ENCODE results near the gene ASXL1.

The ASXL1 gene

GRCh38 chr20:32454164-32455145 is 96.3 kb downstream of the ASXL1 start:
- peak in 1 of 14 donors; percentile 65 for DNase-seq

- peak in 1 of 14 donors; percentile 71 for DNase-seq
These were observed 97.2 kb downstream of the ASXL1 start for GRCh38 chr20:32455171-32455900.

- DNase-seq = no peak
These were observed 98.0 kb downstream of the ASXL1 start for GRCh38 chr20:32455901-32456701.

- peak in 7 of 14 donors; percentile 41 to 73 (median 59) for DNase-seq
These were observed 98.8 kb downstream of the ASXL1 start for GRCh38 chr20:32456869-32457478.

- DNase-seq = peak in 12 of 14 donors; percentile 34 to 80 (median 62)
These were observed 99.4 kb downstream of the ASXL1 start for GRCh38 chr20:32457479-32457986.

GRCh38 chr20:32458061-32458836 is 100.1 kb downstream of the ASXL1 start:
- DNase-seq = peak in 2 of 14 donors; percentile 28 to 61

- no peak for DNase-seq
These were observed 100.7 kb downstream of the ASXL1 start for GRCh38 chr20:32458837-32459220.

GRCh38 chr20:32460231-32460630 is 102.1 kb downstream of the ASXL1 start:
- DNase-seq = no peak

GRCh38 chr20:32460683-32461320 is 102.7 kb downstream of the ASXL1 start:
- DNase-seq = no peak

- DNase-seq = no peak
These were observed 103.9 kb downstream of the ASXL1 start for GRCh38 chr20:32461836-32462600.

GRCh38 chr20:32462900-32463641 is 104.9 kb downstream of the ASXL1 start:
- DNase-seq = no peak

GRCh38 chr20:32463642-32464400 is 105.7 kb downstream of the ASXL1 start:
- DNase-seq = peak in 12 of 14 donors; percentile 66 to 97 (median 92)

GRCh38 chr20:32464401-32465091 is 106.4 kb downstream of the ASXL1 start:
- peak in 1 of 14 donors; percentile 64 for DNase-seq

- DNase-seq = peak in 1 of 14 donors; percentile 53
These were observed 107.2 kb downstream of the ASXL1 start for GRCh38 chr20:32465092-32465900.

- peak in 12 of 14 donors; percentile 42 to 88 (median 74) for DNase-seq
These were observed 108.0 kb downstream of the ASXL1 start for GRCh38 chr20:32465901-32466675.

Measured in C1 segment of cervical spinal cord (tissue), 14 donors.